ENCODE results near the gene CIZ1. TPM values are rescaled to one million over a fixed set of nuclear protein-coding genes. Genes with fewer than 3 reads are reported as not detected.
A peak's percentile ranks its signal among the peaks of the same experiment; 100 is the strongest.

Gene CIZ1
- total RNA-seq, 1 donor from 2014 or later: 170 TPM

DNA sequence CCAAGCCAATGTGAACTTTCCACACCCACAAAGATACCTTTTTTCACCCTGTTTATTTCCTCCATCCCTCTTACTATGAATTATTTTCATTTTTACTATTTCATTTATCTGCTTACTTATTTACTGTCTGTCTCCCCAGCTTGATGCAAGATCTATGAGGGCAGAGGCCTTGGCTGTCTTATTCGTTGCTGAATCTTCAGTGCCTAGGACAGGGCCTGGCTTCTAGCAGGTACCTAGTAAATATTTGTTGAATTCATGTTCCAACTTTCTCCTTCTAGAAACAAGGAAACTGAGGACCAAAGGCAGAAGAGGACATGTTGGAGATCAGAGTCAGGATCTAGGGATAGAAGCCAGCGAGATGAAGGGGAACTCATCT lies 11.3 kb upstream of the CIZ1 start:
- Mint-ChIP-seq H3K36me3 (ENCODE audit: unreplicated experiment) (no peaks in the 10 kb centered on the region), H3K27ac (ENCODE audit: unreplicated experiment) (peak overlapping the region; percentile 31), H3K27me3 (ENCODE audit: unreplicated experiment) (no peaks in the 10 kb centered on the region), H3K4me1 (ENCODE audit: unreplicated experiment) (peaks cover 33% of the 10 kb centered on the region), H3K9me3 (ENCODE audit: unreplicated experiment) (no peaks in the 10 kb centered on the region), H3K4me3 (ENCODE audit: unreplicated experiment) (peak overlapping the region; percentile 64)
- TF ChIP-seq, protein P1, sequence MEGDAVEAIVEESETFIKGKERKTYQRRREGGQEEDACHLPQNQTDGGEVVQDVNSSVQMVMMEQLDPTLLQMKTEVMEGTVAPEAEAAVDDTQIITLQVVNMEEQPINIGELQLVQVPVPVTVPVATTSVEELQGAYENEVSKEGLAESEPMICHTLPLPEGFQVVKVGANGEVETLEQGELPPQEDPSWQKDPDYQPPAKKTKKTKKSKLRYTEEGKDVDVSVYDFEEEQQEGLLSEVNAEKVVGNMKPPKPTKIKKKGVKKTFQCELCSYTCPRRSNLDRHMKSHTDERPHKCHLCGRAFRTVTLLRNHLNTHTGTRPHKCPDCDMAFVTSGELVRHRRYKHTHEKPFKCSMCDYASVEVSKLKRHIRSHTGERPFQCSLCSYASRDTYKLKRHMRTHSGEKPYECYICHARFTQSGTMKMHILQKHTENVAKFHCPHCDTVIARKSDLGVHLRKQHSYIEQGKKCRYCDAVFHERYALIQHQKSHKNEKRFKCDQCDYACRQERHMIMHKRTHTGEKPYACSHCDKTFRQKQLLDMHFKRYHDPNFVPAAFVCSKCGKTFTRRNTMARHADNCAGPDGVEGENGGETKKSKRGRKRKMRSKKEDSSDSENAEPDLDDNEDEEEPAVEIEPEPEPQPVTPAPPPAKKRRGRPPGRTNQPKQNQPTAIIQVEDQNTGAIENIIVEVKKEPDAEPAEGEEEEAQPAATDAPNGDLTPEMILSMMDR (IDR thresholded peaks at IDR 0.05): no peak
- DNase-seq (ENCODE audit: extremely low spot score, unreplicated experiment): no peak

DNA sequence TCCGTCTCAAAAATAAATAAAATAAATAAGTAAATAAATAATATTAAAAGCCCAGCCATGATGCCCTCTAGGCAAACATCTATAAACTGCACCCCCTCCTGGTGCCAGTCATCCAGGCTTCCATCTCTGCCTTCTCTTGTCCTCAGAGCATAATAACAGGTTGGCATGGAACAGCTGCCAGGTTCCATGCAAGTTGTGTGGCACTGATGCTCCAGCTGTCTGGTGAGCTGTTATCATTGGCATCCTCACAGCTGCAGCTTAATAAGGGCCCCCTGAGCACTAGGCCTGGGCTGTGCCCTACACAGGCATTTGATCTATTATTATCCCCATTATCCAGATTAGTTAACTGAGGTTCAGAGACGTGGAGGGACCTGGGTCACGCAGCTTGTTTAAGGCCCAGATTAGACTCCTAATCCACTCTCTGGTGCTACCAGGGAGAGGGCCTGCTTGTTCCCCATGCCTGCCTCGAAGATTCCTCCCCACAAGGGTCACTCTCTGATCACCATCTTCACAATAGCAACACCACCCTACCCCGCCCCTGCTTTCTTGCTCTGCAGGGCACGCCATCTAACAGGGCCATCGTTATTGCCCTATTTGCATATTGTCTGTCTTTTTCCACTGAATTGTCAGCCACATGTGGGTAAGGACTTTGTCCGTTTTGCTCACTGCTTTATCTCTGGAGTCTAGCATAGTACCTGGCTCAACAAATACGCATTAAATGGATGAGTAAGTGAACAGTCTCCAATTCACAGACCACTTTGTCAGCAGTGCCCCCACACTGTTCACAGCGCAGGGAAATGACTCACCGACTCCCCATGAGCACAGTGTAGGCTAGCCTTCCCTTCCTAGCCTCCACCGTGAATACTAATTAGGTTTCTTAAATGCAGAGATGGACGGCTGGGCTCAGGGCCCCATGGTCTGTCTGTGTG lies 10.3 kb upstream of the CIZ1 start:
- Mint-ChIP-seq H3K36me3 (ENCODE audit: unreplicated experiment) (no peaks in the 10 kb centered on the region), H3K27me3 (ENCODE audit: unreplicated experiment) (no peaks in the 10 kb centered on the region), H3K4me1 (ENCODE audit: unreplicated experiment) (peaks cover 28% of the 10 kb centered on the region), H3K4me3 (ENCODE audit: unreplicated experiment) (no peak overlapping the region), H3K27ac (ENCODE audit: unreplicated experiment) (peak overlapping the region; percentile 19), H3K9me3 (ENCODE audit: unreplicated experiment) (no peaks in the 10 kb centered on the region)
- TF ChIP-seq, protein P1 (IDR thresholded peaks at IDR 0.05): no peak
- DNase-seq (ENCODE audit: extremely low spot score, unreplicated experiment): no peak

DNA sequence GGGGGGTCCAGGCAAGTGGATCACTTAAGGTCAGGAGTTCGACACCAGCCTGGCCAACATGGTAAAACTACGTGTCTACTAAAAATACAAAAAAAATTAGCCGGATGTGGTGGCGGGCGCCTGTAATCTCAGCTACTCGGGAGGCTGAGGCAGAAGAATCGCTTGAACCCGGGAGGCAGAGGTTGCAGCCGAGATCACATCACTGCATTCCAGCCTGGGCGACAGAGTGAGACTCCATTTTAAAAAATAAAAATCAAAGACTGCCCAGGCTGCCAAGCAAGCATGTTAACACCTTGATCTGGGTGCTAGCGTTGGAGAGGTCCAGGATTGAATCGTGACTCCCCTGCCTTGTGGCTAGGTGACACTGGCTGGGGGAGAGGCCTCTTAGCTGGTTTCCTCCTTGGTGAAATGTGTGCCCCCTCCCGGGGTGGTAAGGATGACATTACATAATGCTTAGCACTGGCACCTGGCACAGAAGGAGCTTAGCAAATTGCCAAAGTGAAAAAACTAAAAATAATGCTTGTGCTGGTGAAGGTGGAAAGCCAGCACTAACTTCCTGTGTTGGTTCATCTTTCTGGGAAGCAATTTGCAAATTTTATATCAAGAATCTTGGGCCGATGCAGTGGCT lies 2.2 kb upstream of the CIZ1 start:
- peaks cover 19% of the 10 kb centered on the region for H3K4me1 Mint-ChIP-seq (ENCODE audit: unreplicated experiment)
- H3K27me3 Mint-ChIP-seq (ENCODE audit: unreplicated experiment): no peaks in the 10 kb centered on the region
- DNase-seq (ENCODE audit: extremely low spot score, unreplicated experiment): no peak
- no peak overlapping the region for H3K4me3 Mint-ChIP-seq (ENCODE audit: unreplicated experiment)
- no peaks in the 10 kb centered on the region for H3K9me3 Mint-ChIP-seq (ENCODE audit: unreplicated experiment)
- no peak overlapping the region for H3K27ac Mint-ChIP-seq (ENCODE audit: unreplicated experiment)
- peaks cover 6% of the 10 kb centered on the region for H3K36me3 Mint-ChIP-seq (ENCODE audit: unreplicated experiment)
- TF ChIP-seq, protein P1 (IDR thresholded peaks at IDR 0.05): no peak

DNA sequence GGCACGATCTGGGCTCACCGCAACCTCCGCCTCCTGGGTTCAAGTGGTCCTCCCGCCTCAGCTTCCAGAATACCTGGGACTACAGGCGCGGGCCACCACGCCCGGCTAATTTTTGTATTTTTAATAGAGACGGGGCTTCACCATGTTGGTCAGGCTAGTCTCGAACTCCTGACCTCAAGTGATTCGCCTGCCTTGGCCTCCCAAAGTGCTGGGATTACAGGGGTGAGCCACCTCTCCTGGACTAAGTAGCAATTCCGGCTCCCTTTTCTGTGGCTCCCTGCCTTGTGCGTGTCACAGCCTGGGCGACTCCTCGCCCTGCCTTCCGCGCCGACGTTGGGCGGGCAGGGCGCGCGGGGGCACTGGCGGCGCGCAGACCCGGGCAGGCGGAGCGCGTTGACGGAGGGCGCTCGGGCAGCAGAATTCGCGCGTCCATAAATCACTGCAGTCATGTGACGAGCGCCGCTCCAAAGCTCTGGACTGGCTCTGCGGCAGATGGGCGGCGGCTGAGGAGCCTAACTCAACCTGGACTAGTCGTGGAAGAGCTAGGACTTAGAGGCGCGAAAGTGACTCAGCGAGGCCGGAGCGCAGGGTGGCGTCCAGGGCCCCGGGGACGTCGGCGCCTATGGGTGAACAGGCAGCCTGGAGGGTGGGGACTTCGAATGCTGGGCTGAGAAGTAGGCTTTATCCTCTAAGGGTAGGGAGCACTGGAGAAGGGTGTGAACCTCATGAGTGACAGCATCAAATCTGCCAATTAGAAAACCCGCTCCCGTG lies 1.4 kb upstream of the CIZ1 start:
- Mint-ChIP-seq H3K27me3 (ENCODE audit: unreplicated experiment) (no peaks in the 10 kb centered on the region), H3K4me3 (ENCODE audit: unreplicated experiment) (no peak overlapping the region), H3K27ac (ENCODE audit: unreplicated experiment) (no peak overlapping the region), H3K36me3 (ENCODE audit: unreplicated experiment) (peaks cover 12% of the 10 kb centered on the region), H3K4me1 (ENCODE audit: unreplicated experiment) (peaks cover 19% of the 10 kb centered on the region), H3K9me3 (ENCODE audit: unreplicated experiment) (no peaks in the 10 kb centered on the region)
- TF ChIP-seq, protein P1 (IDR thresholded peaks at IDR 0.05): no peak
- DNase-seq (ENCODE audit: extremely low spot score, unreplicated experiment): no peak

All from osteocyte (in vitro differentiated cells).